Activated CD4-positive, alpha-beta memory T cell treated with anti-CD3 and anti-CD28 coated beads, Interleukin-2, amount 10 ng/mL, durations not matched to agents 7 days and 5 days (primary cell): ENCODE results near the gene KIF5B. TPM values are rescaled to one million over a fixed set of nuclear protein-coding genes. Genes with fewer than 3 reads are reported as not detected.
"Not testable (repeated sequence)": the region's sequence is repeated elsewhere in the genome, so short reads cannot be mapped to it uniquely, and the experiment has no call there.

Experiments used
- CTCF ChIA-PET: fragments of 350-600 bp; sonication (Branson Sonifier 250); formaldehyde crosslinking; loops from one replicate; lab custom pipeline; 2021; ENCODE audit warnings: antibody characterized with exemption, inconsistent platforms; lab: Charles Lee
- POLR2A ChIA-PET: fragments of 350-600 bp; sonication (Branson Sonifier 250); formaldehyde crosslinking; loops from one replicate; lab custom pipeline; 2021; ENCODE audit warnings: antibody characterized with exemption; lab: Charles Lee
- DNase-seq: peaks from one replicate; pipeline ENCODE4 v3.0.0-alpha.2; 2020
- H3K27ac Mint-ChIP-seq: one replicate; pipeline ENCODE4 v1.8.0; 2021; ENCODE audit warnings: mild to moderate bottlenecking, mixed read lengths
- H3K27me3 Mint-ChIP-seq: one replicate; pipeline ENCODE4 v1.8.0; 2021; ENCODE audit warnings: mixed read lengths
- H3K36me3 Mint-ChIP-seq: one replicate; pipeline ENCODE4 v1.8.0; 2021; ENCODE audit warnings: low read depth, mixed read lengths
- H3K4me1 Mint-ChIP-seq: one replicate; pipeline ENCODE4 v1.8.0; 2021; ENCODE audit warnings: mixed read lengths
- H3K4me3 Mint-ChIP-seq: one replicate; pipeline ENCODE4 v1.8.0; 2021; ENCODE audit warnings: mild to moderate bottlenecking, mixed read lengths
- H3K9me3 Mint-ChIP-seq: one replicate; pipeline ENCODE4 v1.8.0; 2021; ENCODE audit warnings: mixed read lengths
- total RNA-seq, 2 experiments: library from RNA; stranded (reverse); gene quantifications; one replicate each; pipeline ENCODE4 v1.2.3, GENCODE V29; 2021

KIF5B gene
- total RNA-seq, 2 experiments from 2014 or later = 79.8 to 80.8 TPM

DNA sequence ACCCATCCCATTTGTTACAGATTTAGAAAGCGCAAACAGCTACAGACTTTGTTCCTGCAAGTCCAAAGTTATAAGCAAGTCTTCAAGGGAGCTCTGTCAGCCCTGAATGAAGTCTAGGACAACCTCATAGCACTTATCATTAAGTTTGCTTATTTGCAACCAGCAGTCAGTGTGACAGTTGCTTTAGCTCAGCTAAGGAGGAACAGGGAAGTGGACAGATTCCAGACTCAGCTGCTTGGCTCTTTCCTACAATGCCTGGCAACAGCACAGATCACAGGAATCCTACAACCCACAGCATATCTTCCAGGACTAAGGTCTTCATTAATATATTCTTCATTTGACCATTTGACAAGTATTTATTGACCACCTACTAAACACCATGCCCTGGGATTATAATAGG, 17.4 kb upstream of the KIF5B start:
- DNase-seq = no peak
- ChIA-PET CTCF (no interaction called here), POLR2A (interaction anchor here (0.9 kb wide), 1 partner anchor 65 kb away, joined by 3 read pairs; no protein-coding TSS in a partner anchor)
- no peaks in the 10 kb centered on the region for H3K36me3 Mint-ChIP-seq
- no peaks in the 10 kb centered on the region for H3K9me3 Mint-ChIP-seq
- H3K27ac Mint-ChIP-seq = no peak overlapping the region
- H3K27me3 Mint-ChIP-seq = peaks cover 2% of the 10 kb centered on the region
- H3K4me3 Mint-ChIP-seq = no peak overlapping the region
- no peaks in the 10 kb centered on the region for H3K4me1 Mint-ChIP-seq

DNA sequence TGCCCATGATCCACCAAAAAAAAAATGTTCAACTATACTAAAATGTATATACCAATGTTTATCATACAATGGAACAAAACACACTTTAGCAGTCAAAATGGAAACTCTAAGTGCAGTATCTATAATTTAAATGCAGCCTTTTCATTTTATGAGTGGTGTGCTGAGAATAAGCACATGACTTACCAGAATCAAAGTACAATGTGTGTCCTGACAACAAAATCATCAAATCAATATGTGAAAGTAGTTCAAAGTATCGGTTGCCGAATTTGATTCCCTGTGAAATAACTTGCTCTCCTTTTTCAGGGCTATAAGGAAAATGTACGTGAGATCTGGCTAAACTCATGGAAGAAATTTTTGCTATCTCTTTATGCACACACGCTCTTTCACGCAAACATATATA, 16.9 kb upstream of the KIF5B start:
- ChIA-PET POLR2A (no interaction called here), CTCF (no interaction called here)
- Mint-ChIP-seq H3K4me1 (no peaks in the 10 kb centered on the region), H3K9me3 (no peaks in the 10 kb centered on the region), H3K27me3 (peaks cover 1% of the 10 kb centered on the region), H3K27ac (no peak overlapping the region), H3K36me3 (no peaks in the 10 kb centered on the region), H3K4me3 (no peak overlapping the region)
- no peak for DNase-seq

DNA sequence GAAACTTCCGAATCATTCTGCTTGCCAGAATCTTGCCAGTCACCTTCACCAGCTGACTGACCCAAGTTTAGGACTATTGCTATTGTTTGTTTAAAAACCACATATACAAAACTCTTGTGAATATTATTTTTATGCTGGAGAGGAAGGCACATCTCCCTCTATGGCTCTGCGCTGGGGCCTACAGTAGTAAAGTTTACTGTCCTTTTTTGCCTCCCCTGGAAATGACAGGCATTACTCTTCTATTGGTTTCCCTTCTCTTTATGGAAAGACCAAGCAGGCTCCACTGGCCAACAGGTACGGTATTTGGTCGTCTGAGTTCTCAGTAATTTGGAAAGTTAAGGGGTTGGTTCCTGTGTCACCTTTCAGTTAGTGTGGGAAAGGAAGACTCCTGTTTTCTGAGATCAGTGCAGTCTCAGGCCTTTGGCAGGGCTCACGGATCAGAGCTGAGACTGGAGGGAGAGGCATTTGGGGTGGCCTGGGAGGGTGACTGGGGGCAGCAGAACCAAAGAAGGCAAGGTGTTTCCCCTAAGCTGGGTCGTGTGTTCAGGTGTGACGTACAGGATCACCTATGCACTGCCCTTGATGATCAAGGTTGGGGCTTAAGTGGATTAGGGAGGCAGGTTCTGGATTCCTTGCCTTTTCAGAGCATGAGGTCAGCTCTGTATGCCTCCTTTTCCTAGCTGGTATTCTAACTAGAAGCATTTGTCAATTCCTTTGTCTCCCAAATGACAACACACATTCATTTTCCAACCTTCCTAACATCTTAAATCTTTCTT, 16.0 kb upstream of the KIF5B start:
- no peaks in the 10 kb centered on the region for H3K4me1 Mint-ChIP-seq

DNA sequence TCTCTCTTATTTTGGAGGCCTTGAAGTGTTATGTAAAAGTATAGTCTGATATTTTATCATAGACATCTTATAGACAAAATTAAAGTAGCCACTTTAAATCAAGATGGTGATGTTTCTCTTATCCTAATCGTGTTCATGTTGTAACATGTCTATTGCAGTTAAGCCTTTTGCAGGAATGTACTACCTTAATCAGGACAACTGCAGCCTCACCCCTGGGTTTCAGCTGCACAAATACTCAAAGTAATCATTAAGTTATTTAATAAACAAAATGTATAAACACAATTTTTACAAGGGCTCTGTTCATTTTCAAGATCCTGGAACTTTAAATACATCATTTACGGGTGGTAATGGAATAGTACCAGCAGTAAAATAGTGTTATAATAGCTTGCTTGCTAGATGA, 14.4 kb upstream of the KIF5B start:
- ChIA-PET POLR2A (no interaction called here), CTCF (interaction anchor here (0.6 kb wide), 1 partner anchor 55 kb away, joined by 3 read pairs; no protein-coding TSS in a partner anchor)
- Mint-ChIP-seq H3K4me3 (no peak overlapping the region), H3K4me1 (no peaks in the 10 kb centered on the region), H3K27ac (no peak overlapping the region), H3K9me3 (no peaks in the 10 kb centered on the region), H3K27me3 (no peaks in the 10 kb centered on the region), H3K36me3 (no peaks in the 10 kb centered on the region)
- no peak for DNase-seq

More for the DNA sequence above, 16.0 kb upstream of the KIF5B start:
- Mint-ChIP-seq H3K36me3 (no peaks in the 10 kb centered on the region), H3K4me3 (no peak overlapping the region), H3K9me3 (no peaks in the 10 kb centered on the region), H3K27me3 (no peaks in the 10 kb centered on the region), H3K27ac (no peak overlapping the region)
- CTCF ChIA-PET = no interaction called here
- POLR2A ChIA-PET = no interaction called here
- no peak for DNase-seq

DNA sequence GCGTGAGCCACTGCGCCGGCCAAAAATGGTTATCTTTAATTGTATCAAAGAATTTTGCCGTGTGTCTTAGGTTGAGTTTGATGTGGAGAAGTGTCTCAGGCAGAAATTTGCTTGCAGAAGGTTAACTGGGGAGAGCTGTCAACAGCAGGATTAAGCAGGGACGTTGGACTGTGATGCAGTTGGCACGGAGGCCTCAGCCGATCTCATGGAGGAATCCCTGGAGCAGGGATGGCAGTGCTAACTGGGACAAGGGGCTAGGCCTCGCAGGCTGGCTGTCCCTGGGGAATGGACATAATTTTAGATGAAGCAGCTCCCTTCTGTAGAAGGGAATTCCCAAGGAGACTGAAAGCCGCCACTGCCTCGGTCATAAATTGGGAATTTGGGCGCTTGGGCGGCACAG, 12.3 kb upstream of the KIF5B start:
- ChIA-PET CTCF (no interaction called here), POLR2A (no interaction called here)
- Mint-ChIP-seq H3K4me3 (no peak overlapping the region), H3K27me3 (no peaks in the 10 kb centered on the region), H3K27ac (no peak overlapping the region), H3K36me3 (no peaks in the 10 kb centered on the region), H3K9me3 (no peaks in the 10 kb centered on the region), H3K4me1 (no peaks in the 10 kb centered on the region)
- no peak for DNase-seq

DNA sequence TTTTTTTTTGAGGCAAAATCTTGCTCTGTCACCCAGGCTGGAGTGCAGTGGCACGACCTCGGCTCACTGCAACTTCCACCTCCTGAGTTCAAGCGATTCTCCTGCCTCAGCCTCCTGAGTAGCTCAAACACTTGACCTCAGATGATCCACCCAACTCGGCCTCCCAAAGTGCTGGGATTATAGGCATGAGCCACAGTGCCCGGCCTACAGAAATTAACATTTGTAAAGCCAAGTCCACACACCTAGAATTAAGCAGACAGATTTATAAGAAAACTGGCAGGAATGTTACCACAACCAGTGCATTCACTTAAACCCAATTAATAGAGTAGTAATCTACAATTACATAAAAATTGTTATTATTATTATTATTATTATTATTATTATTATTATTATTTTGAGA, 11.7 kb upstream of the KIF5B start:
- H3K27me3 Mint-ChIP-seq, H3K9me3 Mint-ChIP-seq, H3K4me3 Mint-ChIP-seq, DNase-seq, POLR2A ChIA-PET, H3K36me3 Mint-ChIP-seq, H3K4me1 Mint-ChIP-seq, CTCF ChIA-PET, H3K27ac Mint-ChIP-seq: not testable (repeated sequence)

DNA sequence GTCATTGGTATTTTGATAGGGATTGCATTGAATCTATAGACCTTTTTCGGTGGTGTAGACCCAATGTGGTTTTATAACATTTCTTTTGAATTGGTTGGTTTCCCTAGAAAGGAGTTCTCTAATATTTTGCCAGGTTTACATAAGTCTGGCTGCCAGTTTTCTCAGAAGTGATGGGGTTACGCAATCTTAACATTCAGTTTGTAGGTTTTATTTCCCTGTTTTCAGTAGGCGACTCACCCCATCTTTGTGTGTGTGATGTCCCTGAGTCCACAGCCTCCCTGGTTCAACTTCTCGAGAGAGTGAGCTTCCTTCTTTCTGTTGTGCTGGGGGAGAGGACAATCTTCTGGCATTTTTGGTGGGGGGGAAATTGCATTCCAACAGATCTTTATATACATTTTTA, 9.6 kb upstream of the KIF5B start:
- ChIA-PET CTCF (no interaction called here), POLR2A (interaction anchor here (1.4 kb wide), 1 partner anchor 9 kb away, joined by 5 read pairs; the partner anchor contains the start of gene KIF5B)
- no peaks in the 10 kb centered on the region for H3K4me1 Mint-ChIP-seq
- no peak for DNase-seq
- no peaks in the 10 kb centered on the region for H3K36me3 Mint-ChIP-seq
- H3K4me3 Mint-ChIP-seq = no peak overlapping the region
- H3K9me3 Mint-ChIP-seq = no peaks in the 10 kb centered on the region
- H3K27me3 Mint-ChIP-seq = no peaks in the 10 kb centered on the region
- no peak overlapping the region for H3K27ac Mint-ChIP-seq

DNA sequence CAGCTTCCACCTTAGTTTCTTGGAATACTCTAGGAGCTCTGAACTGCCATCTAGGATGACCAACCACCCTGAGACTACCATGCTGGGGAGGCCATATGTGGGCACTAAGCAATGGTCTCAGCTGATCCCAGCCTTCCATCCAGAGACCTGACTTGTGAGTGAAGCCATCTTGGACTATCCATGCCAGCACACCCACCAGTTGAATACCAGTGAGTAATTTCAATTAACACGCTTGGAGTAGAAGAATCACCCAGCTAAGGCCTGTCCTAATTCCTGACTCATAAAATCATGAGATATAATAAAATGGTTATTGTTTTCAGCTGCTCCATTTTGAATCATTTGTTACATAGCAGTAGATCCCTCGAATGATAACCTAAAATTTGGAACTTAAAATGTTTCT, 5.2 kb upstream of the KIF5B start:
- H3K27ac Mint-ChIP-seq = no peak overlapping the region
- no peaks in the 10 kb centered on the region for H3K9me3 Mint-ChIP-seq
- ChIA-PET POLR2A (interaction anchor here (0.6 kb wide), 1 partner anchor 106 kb away, joined by 4 read pairs; no protein-coding TSS in a partner anchor), CTCF (no interaction called here)
- no peak overlapping the region for H3K4me3 Mint-ChIP-seq
- peaks cover 12% of the 10 kb centered on the region for H3K4me1 Mint-ChIP-seq
- H3K36me3 Mint-ChIP-seq = no peaks in the 10 kb centered on the region
- DNase-seq = no peak
- H3K27me3 Mint-ChIP-seq = no peaks in the 10 kb centered on the region

DNA sequence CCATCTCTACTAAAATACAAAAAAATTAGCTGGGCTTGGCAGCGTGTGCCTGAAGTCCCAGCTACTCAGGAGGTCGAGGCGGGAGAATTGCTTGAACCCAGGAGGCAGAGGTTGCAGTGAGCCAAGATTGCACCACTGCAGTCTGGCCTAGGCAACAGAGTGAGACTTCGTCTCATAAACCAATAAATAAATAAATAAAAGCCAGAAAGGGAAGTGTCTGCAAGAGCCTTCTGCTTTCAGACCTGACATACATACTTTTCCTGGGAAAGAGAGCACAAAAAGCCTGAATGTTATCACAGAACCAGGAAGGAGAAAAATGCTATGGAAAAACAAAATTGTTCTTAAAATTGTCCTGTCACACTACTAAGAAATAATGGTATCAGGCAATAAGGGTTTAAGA, 4.1 kb upstream of the KIF5B start:
- peaks cover 5% of the 10 kb centered on the region for H3K36me3 Mint-ChIP-seq
- H3K27ac Mint-ChIP-seq = no peak overlapping the region
- DNase-seq = no peak
- no peaks in the 10 kb centered on the region for H3K27me3 Mint-ChIP-seq
- CTCF ChIA-PET = no interaction called here
- no peaks in the 10 kb centered on the region for H3K9me3 Mint-ChIP-seq
- H3K4me1 Mint-ChIP-seq = peaks cover 13% of the 10 kb centered on the region
- POLR2A ChIA-PET = no interaction called here
- H3K4me3 Mint-ChIP-seq = no peak overlapping the region

DNA sequence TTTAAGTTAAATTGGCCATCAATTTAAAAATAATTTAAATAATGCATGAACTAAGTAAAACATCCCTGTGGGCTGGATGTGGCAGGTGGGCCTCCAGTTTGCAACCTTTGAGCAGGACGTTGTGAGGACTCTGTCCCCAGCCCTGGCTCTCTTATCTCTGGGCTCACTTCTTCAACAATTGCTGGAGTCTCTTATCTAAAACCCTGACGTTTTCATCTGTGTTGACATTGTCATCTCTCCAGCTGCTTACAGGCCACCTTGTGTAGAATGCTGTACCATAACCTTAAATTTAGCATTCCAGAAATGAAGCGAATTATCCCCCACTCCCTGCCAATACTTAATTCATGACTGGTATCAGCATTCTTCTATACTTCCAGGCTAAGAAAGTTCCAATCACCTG, 3.2 kb upstream of the KIF5B start:
- POLR2A ChIA-PET = no interaction called here
- no peak overlapping the region for H3K4me3 Mint-ChIP-seq
- H3K27me3 Mint-ChIP-seq = no peaks in the 10 kb centered on the region
- H3K36me3 Mint-ChIP-seq = peaks cover 13% of the 10 kb centered on the region
- H3K27ac Mint-ChIP-seq = no peak overlapping the region
- CTCF ChIA-PET = no interaction called here
- DNase-seq = no peak
- peaks cover 15% of the 10 kb centered on the region for H3K4me1 Mint-ChIP-seq
- no peaks in the 10 kb centered on the region for H3K9me3 Mint-ChIP-seq

DNA sequence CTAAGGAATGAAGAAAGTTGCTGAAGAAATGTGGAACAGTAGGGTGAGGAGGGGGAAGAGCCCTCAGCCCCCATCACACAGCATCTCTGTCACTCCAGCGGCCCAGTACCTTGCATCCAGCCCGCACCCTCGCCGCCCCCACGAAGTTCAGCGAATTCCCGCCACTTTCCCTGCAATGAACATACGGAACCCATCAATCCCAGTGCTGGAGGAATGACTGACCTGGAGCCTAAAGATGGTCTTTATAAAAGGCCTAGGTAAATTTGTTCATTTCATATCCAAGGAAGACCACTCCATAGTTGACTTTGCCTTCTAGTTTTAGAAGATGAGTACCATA, 779 bp upstream of the KIF5B start:
- Mint-ChIP-seq H3K27ac (peak overlapping the region; percentile 94), H3K36me3 (peaks cover 31% of the 10 kb centered on the region), H3K4me3 (peak overlapping the region; percentile 95), H3K4me1 (peaks cover 31% of the 10 kb centered on the region), H3K27me3 (no peaks in the 10 kb centered on the region), H3K9me3 (no peaks in the 10 kb centered on the region)
- ChIA-PET CTCF (interaction anchor here (1.1 kb wide), 1 partner anchor 195 kb away, joined by 3 read pairs; no protein-coding TSS in a partner anchor), POLR2A (interaction anchor here (0.7 to 1.6 kb wide), 15 partner anchors 8 to 389 kb away, joined by 3 to 7 read pairs (median 3); partner anchors contain the start of gene CCDC7)
- DNase-seq = no peak

DNA sequence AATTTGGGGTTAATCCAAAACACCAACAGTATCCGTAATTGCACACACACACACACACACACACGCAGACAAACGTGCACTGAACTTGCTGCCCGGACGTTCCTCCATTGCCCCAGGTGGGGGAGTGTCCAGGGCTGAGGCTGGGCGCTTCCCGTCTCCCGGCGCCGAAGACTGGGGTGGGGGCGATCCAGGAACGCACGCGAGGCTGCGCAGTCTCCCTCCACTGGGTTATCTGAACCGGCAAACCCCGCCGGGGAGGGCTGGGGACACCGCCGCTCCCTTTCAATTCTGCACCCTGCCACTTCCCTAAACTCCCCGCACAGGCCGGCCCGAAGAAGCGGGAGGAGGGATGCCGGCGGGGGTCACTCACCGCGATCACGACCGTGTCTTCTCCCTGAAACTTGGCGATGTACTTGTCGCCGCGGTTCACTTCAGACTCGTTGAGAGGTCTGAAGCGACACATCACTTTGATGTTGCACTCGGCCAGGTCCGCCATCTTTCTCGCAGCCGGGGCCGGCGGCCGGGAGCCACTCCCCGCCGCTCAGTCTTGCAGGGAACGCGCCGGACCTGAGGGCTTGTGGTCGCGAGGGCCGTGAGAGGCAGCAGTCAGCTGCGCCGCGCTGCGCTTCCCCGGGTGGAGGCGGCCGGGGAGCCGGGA, 618 bp downstream of the KIF5B start:
- DNase-seq = peak; percentile 70
- Mint-ChIP-seq H3K4me3 (peak overlapping the region; percentile 95), H3K9me3 (no peaks in the 10 kb centered on the region), H3K36me3 (peaks cover 37% of the 10 kb centered on the region), H3K4me1 (peaks cover 45% of the 10 kb centered on the region), H3K27ac (peak overlapping the region; percentile 94), H3K27me3 (no peaks in the 10 kb centered on the region)
- CTCF ChIA-PET = interaction anchor here (0.7 to 0.9 kb wide), 2 partner anchors 55 to 77 kb away, joined by 3 read pairs; no protein-coding TSS in a partner anchor
- POLR2A ChIA-PET = interaction anchor here (0.6 to 1.6 kb wide), 15 partner anchors 10 to 629 kb away, joined by 3 to 5 read pairs (median 4); no protein-coding TSS in a partner anchor

DNA sequence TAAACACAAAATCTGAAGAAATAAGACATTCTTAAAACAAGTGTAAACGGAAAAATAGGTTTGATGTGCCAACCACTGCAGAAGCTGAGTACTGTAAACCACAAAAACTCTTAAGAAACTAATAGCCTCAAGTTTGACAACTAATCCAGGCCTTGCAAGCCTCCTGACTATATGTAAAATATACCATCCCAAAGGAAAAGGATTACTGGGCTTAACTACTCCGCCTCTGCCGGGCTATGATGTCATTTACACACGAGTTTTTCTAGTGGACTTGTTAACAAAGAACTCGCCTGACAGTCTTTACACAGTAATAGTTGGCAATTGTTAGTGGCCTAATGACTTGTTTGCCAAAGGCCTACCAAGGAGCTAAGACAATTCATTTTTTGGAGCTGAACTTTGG, 2.1 kb downstream of the KIF5B start:
- Mint-ChIP-seq H3K4me1 (peaks cover 60% of the 10 kb centered on the region), H3K27me3 (no peaks in the 10 kb centered on the region), H3K9me3 (no peaks in the 10 kb centered on the region), H3K36me3 (peaks cover 52% of the 10 kb centered on the region), H3K27ac (peak overlapping the region; percentile 94), H3K4me3 (peak overlapping the region; percentile 95)
- CTCF ChIA-PET = interaction anchor here (0.6 kb wide), 1 partner anchor 113 kb away, joined by 3 read pairs; no protein-coding TSS in a partner anchor
- no peak for DNase-seq
- POLR2A ChIA-PET = interaction anchor here (1.3 to 1.7 kb wide), 3 partner anchors 11 to 324 kb away, joined by 5 read pairs; no protein-coding TSS in a partner anchor
